ENCODE results near the gene CNOT11.

Gene CNOT11

DNA sequence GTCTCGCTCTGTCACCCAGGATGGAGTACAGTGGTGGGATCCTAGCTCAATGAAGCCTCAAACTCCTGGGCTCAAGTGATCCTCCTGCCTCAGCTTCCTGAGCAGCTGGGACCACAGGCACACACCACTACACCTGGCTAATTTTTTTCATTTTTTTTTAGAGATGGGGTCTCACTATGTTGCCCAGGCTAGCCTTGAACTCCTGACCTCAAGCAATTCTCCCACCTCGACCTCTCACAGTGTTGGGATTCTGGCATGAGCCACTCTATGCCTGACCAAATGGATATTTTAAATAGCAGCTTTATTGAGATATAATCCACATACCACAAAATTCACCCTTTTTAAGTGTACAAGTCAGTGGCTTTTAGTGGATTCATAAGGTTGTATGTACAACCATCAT lies 44.7 kb downstream of the CNOT11 start:
- TF ChIP-seq ZFP3 (CRISPR knock-in tag; IDR thresholded peaks at IDR 0.05) (no peak), ZC3H10 (CRISPR knock-in tag; IDR thresholded peaks at IDR 0.05) (no peak)
- no peak for ATAC-seq

DNA sequence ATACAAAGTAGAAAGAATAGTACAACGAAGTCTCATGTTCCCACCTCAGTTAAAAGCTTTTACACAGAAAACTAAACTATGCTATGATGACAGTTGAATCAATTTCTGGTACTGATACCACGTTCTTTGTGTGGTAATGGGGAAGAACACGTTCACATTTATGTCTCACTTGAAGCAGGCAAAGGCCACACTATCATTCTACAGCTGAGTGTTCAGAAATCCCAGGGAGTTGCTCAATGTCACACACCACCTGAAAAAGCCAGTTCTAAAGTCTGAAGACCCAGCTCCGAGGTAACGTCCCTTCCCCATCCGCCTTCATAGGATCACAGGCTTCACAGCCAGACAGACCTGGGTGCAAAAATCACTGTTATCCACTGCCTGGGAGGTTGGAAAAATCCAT lies 46.9 kb downstream of the CNOT11 start:
- TF ChIP-seq ZNF70 (CRISPR knock-in tag; IDR thresholded peaks at IDR 0.05) (no peak), ZNF8 (CRISPR knock-in tag; IDR thresholded peaks at IDR 0.05) (no peak), PPARA (CRISPR knock-in tag; IDR thresholded peaks at IDR 0.05; ENCODE audit: borderline replicate concordance) (no peak), ZFP3 (CRISPR knock-in tag; IDR thresholded peaks at IDR 0.05) (no peak), CSDC2 (CRISPR knock-in tag; IDR thresholded peaks at IDR 0.05) (no peak), OSR1 (CRISPR knock-in tag; IDR thresholded peaks at IDR 0.05) (no peak), RARB (CRISPR knock-in tag; IDR thresholded peaks at IDR 0.05) (no peak), ISL1 (CRISPR knock-in tag; IDR thresholded peaks at IDR 0.05) (no peak), TCF4 (CRISPR knock-in tag; IDR thresholded peaks at IDR 0.05; ENCODE audit: borderline replicate concordance) (no peak), SNAI2 (CRISPR knock-in tag; IDR thresholded peaks at IDR 0.05) (no peak)
- TF ChIP-seq, protein P1, sequence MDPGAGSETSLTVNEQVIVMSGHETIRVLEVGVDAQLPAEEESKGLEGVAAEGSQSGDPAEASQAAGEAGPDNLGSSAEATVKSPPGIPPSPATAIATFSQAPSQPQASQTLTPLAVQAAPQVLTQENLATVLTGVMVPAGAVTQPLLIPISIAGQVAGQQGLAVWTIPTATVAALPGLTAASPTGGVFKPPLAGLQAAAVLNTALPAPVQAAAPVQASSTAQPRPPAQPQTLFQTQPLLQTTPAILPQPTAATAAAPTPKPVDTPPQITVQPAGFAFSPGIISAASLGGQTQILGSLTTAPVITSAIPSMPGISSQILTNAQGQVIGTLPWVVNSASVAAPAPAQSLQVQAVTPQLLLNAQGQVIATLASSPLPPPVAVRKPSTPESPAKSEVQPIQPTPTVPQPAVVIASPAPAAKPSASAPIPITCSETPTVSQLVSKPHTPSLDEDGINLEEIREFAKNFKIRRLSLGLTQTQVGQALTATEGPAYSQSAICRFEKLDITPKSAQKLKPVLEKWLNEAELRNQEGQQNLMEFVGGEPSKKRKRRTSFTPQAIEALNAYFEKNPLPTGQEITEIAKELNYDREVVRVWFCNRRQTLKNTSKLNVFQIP (CRISPR knock-in tag; IDR thresholded peaks at IDR 0.05; ENCODE audit: borderline replicate concordance, low read depth), result no peak
- TF ChIP-seq, protein P2, sequence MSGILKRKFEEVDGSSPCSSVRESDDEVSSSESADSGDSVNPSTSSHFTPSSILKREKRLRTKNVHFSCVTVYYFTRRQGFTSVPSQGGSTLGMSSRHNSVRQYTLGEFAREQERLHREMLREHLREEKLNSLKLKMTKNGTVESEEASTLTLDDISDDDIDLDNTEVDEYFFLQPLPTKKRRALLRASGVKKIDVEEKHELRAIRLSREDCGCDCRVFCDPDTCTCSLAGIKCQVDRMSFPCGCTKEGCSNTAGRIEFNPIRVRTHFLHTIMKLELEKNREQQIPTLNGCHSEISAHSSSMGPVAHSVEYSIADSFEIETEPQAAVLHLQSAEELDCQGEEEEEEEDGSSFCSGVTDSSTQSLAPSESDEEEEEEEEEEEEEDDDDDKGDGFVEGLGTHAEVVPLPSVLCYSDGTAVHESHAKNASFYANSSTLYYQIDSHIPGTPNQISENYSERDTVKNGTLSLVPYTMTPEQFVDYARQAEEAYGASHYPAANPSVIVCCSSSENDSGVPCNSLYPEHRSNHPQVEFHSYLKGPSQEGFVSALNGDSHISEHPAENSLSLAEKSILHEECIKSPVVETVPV (CRISPR knock-in tag; IDR thresholded peaks at IDR 0.05), result no peak
- TF ChIP-seq, protein P3, sequence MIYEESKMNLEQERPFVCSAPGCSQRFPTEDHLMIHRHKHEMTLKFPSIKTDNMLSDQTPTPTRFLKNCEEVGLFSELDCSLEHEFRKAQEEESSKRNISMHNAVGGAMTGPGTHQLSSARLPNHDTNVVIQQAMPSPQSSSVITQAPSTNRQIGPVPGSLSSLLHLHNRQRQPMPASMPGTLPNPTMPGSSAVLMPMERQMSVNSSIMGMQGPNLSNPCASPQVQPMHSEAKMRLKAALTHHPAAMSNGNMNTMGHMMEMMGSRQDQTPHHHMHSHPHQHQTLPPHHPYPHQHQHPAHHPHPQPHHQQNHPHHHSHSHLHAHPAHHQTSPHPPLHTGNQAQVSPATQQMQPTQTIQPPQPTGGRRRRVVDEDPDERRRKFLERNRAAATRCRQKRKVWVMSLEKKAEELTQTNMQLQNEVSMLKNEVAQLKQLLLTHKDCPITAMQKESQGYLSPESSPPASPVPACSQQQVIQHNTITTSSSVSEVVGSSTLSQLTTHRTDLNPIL (CRISPR knock-in tag; IDR thresholded peaks at IDR 0.05; ENCODE audit: low read depth), result no peak
- TF ChIP-seq, protein P4, sequence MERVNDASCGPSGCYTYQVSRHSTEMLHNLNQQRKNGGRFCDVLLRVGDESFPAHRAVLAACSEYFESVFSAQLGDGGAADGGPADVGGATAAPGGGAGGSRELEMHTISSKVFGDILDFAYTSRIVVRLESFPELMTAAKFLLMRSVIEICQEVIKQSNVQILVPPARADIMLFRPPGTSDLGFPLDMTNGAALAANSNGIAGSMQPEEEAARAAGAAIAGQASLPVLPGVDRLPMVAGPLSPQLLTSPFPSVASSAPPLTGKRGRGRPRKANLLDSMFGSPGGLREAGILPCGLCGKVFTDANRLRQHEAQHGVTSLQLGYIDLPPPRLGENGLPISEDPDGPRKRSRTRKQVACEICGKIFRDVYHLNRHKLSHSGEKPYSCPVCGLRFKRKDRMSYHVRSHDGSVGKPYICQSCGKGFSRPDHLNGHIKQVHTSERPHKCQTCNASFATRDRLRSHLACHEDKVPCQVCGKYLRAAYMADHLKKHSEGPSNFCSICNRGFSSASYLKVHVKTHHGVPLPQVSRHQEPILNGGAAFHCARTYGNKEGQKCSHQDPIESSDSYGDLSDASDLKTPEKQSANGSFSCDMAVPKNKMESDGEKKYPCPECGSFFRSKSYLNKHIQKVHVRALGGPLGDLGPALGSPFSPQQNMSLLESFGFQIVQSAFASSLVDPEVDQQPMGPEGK (CRISPR knock-in tag; IDR thresholded peaks at IDR 0.05; ENCODE audit: borderline replicate concordance), result no peak
- ATAC-seq, result no peak

DNA sequence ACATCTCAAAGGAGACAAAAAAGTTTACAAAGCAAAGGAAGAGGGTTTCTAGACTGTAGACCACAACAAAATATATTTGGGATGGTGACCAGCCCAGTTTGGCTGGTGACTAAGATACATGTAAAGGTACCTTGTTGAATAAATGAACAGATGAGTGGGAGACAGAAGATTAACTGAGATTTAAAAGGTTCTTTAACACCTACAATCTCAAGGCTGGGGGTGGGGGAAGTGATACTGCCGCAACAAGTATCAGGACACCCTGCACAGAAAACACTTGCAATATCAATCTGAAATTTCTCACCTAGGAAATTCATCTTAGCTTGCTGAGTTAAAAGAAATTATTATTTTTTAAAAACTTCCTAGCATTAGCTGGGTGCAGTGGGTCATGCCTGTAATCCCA lies 47.5 kb downstream of the CNOT11 start:
- ATAC-seq, result no peak
- TF ChIP-seq ISL1 (CRISPR knock-in tag; IDR thresholded peaks at IDR 0.05), result no peak
- TF ChIP-seq ZC3H10 (CRISPR knock-in tag; IDR thresholded peaks at IDR 0.05), result no peak
- no peak for TF ChIP-seq PPARA (CRISPR knock-in tag; IDR thresholded peaks at IDR 0.05; ENCODE audit: borderline replicate concordance)

DNA sequence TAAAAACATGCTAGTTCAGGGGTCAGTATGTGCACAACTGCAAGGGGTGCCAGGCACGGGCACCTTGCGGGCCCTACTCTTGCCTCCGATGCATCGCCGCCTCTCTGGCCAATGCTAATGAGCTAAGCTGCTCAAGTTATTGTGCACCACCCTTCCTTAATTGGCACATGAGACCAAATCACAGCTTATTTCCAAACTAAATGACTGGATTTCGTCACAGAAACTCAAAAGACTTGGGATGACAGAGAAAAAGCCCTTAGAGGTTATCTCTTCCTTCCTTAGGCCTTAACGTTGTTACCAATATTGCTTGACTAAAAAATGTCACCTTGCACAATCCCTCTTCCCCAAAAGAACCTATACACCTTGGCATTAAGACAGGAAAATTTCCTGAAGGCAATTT lies 48.1 kb downstream of the CNOT11 start:
- ATAC-seq, result no peak
- no peak for TF ChIP-seq ARNTL (CRISPR knock-in tag; IDR thresholded peaks at IDR 0.05; ENCODE audit: borderline replicate concordance, low read depth)
- TF ChIP-seq, protein P5, sequence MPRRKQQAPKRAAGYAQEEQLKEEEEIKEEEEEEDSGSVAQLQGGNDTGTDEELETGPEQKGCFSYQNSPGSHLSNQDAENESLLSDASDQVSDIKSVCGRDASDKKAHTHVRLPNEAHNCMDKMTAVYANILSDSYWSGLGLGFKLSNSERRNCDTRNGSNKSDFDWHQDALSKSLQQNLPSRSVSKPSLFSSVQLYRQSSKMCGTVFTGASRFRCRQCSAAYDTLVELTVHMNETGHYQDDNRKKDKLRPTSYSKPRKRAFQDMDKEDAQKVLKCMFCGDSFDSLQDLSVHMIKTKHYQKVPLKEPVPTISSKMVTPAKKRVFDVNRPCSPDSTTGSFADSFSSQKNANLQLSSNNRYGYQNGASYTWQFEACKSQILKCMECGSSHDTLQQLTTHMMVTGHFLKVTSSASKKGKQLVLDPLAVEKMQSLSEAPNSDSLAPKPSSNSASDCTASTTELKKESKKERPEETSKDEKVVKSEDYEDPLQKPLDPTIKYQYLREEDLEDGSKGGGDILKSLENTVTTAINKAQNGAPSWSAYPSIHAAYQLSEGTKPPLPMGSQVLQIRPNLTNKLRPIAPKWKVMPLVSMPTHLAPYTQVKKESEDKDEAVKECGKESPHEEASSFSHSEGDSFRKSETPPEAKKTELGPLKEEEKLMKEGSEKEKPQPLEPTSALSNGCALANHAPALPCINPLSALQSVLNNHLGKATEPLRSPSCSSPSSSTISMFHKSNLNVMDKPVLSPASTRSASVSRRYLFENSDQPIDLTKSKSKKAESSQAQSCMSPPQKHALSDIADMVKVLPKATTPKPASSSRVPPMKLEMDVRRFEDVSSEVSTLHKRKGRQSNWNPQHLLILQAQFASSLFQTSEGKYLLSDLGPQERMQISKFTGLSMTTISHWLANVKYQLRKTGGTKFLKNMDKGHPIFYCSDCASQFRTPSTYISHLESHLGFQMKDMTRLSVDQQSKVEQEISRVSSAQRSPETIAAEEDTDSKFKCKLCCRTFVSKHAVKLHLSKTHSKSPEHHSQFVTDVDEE (CRISPR knock-in tag; IDR thresholded peaks at IDR 0.05), result no peak
- TF ChIP-seq SNAI2 (CRISPR knock-in tag; IDR thresholded peaks at IDR 0.05), result no peak
- TF ChIP-seq TOX (CRISPR knock-in tag; IDR thresholded peaks at IDR 0.05; ENCODE audit: borderline replicate concordance), result no peak
- no peak for TF ChIP-seq TCF4 (CRISPR knock-in tag; IDR thresholded peaks at IDR 0.05; ENCODE audit: borderline replicate concordance)
- TF ChIP-seq ZFP3 (CRISPR knock-in tag; IDR thresholded peaks at IDR 0.05), result no peak
- TF ChIP-seq OSR1 (CRISPR knock-in tag; IDR thresholded peaks at IDR 0.05), result no peak
- no peak for TF ChIP-seq ZFP30 (CRISPR knock-in tag; IDR thresholded peaks at IDR 0.05)
- TF ChIP-seq ZNF8 (CRISPR knock-in tag; IDR thresholded peaks at IDR 0.05), result no peak
- no peak for TF ChIP-seq ZNF70 (CRISPR knock-in tag; IDR thresholded peaks at IDR 0.05)
- TF ChIP-seq, protein P1 (CRISPR knock-in tag; IDR thresholded peaks at IDR 0.05; ENCODE audit: borderline replicate concordance, low read depth), result no peak
